ENCODE results near the gene SCUBE1. TPM values are rescaled to one million over a fixed set of nuclear protein-coding genes. Genes with fewer than 3 reads are reported as not detected.

Gene SCUBE1
- total and polyA plus RNA-seq, 2 of the 8 experiments (the other 6 are each of a cell fraction or from before 2014, with no cell fraction given), result 2.3 to 4.9 TPM

DNA sequence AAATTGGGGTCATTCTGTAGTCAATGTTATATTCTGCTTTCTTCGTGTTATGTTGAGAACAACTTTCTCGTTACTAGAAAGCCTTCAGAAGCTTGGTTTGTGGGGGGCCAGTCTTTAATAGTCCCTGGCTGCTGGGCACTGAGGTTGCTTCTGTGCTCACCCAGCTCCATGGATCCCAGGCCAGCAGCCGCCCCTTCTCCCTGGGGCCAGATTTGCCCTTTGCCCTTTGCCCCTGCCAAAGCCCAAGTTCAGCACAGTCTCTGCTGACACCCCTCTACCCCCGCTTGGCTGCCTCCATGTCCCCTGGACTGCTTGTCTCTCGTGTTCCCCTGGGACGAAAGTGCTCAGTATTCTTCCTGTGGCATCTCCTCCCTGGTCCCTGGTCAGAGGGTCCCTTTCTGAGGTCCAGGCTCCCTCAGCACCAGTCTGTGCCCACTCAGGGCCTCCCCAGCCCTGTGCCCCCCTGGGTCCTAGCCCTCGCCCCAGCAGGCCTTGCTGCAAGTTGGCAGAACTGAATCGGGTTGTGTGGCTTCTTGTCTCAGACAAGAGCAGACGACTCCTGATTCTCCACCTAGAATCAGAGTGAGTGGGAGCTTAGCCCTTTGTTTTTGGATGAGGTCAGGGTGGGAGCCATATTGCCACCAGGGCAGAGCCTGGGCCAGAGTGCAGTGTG, 185.2 kb downstream of the SCUBE1 start:
- Histone ChIP-seq H4K5ac (ENCODE audit: insufficient read length, low read depth, low read length) (no peak overlapping the region), H3K9ac (replicated peaks in 1 of 4; ENCODE audit: extremely low read depth in 1 of 4, low read depth in 3 of 4, low read length in 3 of 4) (no peak overlapping the region; a peak in 1 of 7 replicates), H2BK120ac (replicated peaks; ENCODE audit: low read depth, low read length) (no peak overlapping the region), H3K27ac (ENCODE audit: low read depth, low read length) (no peak overlapping the region), H2BK15ac (ENCODE audit: low read length) (no peak overlapping the region), H3K79me1 (ENCODE audit: low read depth, low read length) (no peaks in the 10 kb centered on the region), H3K4me2 (ENCODE audit: insufficient read depth in 1 of 2, low read depth in 2 of 2, low read length in 2 of 2) (no peak overlapping the region), H2AFZ (ENCODE audit: low read length) (no peak overlapping the region), H3K4me3 (ENCODE audit: extremely low read depth in 1 of 4, insufficient read depth in 2 of 4, low read depth in 3 of 4, low read length in 4 of 4) (no peak overlapping the region), H3K27me3 (replicated peaks in 1 of 4; ENCODE audit: control insufficient read depth in 3 of 4, extremely low read depth in 1 of 4, insufficient read depth in 3 of 4, low read length in 3 of 4) (no peaks in the 10 kb centered on the region; a peak in 1 of 7 replicates), H4K20me1 (replicated peaks in 1 of 2; ENCODE audit: control insufficient read depth in 1 of 2, insufficient read depth in 2 of 2, low read length in 2 of 2) (peaks cover 0 to 4% of the 10 kb centered on the region in 2 experiments), H3K79me2 (ENCODE audit: control insufficient read depth in 1 of 2, insufficient read depth in 2 of 2, low read length in 2 of 2) (no peaks in the 10 kb centered on the region), H2BK12ac (ENCODE audit: low read depth, low read length) (no peak overlapping the region), H3K56ac (replicated peaks; ENCODE audit: insufficient read length, low read depth, low read length) (no peak overlapping the region), H3K9me3 (ENCODE audit: insufficient read depth in 2 of 2, low read depth in 1 of 2, low read length in 1 of 2) (no peaks in the 10 kb centered on the region), H2BK5ac (ENCODE audit: low read depth, low read length) (no peak overlapping the region), H3K18ac (ENCODE audit: extremely low read depth, low read length) (no peak overlapping the region; the same call in 1 of the 2 replicates), H2AK5ac (ENCODE audit: low read depth, low read length) (no peak overlapping the region), H3K4ac (replicated peaks; ENCODE audit: insufficient read length, low read depth, low read length) (no peak overlapping the region), H2BK20ac (ENCODE audit: low read length) (no peak overlapping the region), H4K8ac (ENCODE audit: extremely low read depth, insufficient read depth, low read length) (no peak overlapping the region), H3K4me1 (replicated peaks in 1 of 4; ENCODE audit: control insufficient read depth in 3 of 4, insufficient read depth in 4 of 4, low read length in 3 of 4) (peaks cover 0 to 8% (median 5%) of the 10 kb centered on the region in 4 experiments; a peak in 4 of 7 replicates), H3K23ac (ENCODE audit: insufficient read length) (no peak overlapping the region), H3K23me2 (ENCODE audit: low read depth, low read length) (no peaks in the 10 kb centered on the region), H4K91ac (replicated peaks; ENCODE audit: insufficient read length, low read length) (no peak overlapping the region), H3K36me3 (ENCODE audit: control insufficient read depth in 2 of 4, insufficient read depth in 4 of 4, low read length in 3 of 4) (no peaks in the 10 kb centered on the region), H3K14ac (ENCODE audit: insufficient read length) (no peak overlapping the region)
- 93% methylated on average over 9 of the region's 9 CpGs; no CpG with 5 or more reads in 1 of the 2 experiments for WGBS, 2 experiments (ENCODE audit: extremely low coverage in 1 of 2, insufficient coverage in 1 of 2, insufficient read length in 1 of 2, insufficient replicate concordance in 2 of 2, low coverage in 1 of 2, low lambda C conversion rate in 2 of 2, missing lambda C conversion rate in 1 of 2)
- TF ChIP-seq JUND (IDR thresholded peaks at IDR 0.05; ENCODE audit: low read length), result no peak
- TF ChIP-seq RBBP5 (IDR thresholded peaks at IDR 0.05; ENCODE audit: borderline replicate concordance, low read depth, low read length), result no peak
- no peak for TF ChIP-seq BCL11A (IDR thresholded peaks at IDR 0.05; ENCODE audit: low read depth in 2 of 2, low read length in 2 of 2)
- no peak for TF ChIP-seq POLR2A (IDR thresholded peaks at IDR 0.05; ENCODE audit: control extremely low read depth in 1 of 2, low read depth in 2 of 2, low read length in 2 of 2)
- no peak for TF ChIP-seq EGR1 (IDR thresholded peaks at IDR 0.05; ENCODE audit: borderline replicate concordance, low read depth, low read length)
- no peak for TF ChIP-seq TAF7 (optimal IDR thresholded peaks at IDR 0.05; ENCODE audit: borderline replicate concordance, low read depth, low read length)
- ChIA-PET POLR2A (ENCODE audit: partially characterized antibody) (interaction anchor here (1.1 to 2.3 kb wide), 2 partner anchors 11 to 24 kb away, joined by 4 to 11 read pairs; no protein-coding TSS in a partner anchor), CTCF (ENCODE audit: partially characterized antibody) (interaction anchor here (1.1 to 1.5 kb wide), 3 partner anchors 19 to 191 kb away, joined by 3 to 5 read pairs (median 4); no protein-coding TSS in a partner anchor)
- FAIRE-seq (no peak), DNase-seq (ENCODE audit: low read depth in 1 of 2, low spot score in 2 of 2) (no peak)
